HG02678 (cell line): ENCODE measurements around the gene PDCL2.
"Not testable (repeated sequence)": the region's sequence is repeated elsewhere in the genome, so short reads cannot be mapped to it uniquely, and the experiment has no call there.

ENCODE experiments used
- ATAC-seq: cut with Tn5 transposase; IDR thresholded peaks from one replicate; pipeline ENCODE4 v1.9.1; 2021; ENCODE audit warnings: mild to moderate bottlenecking, moderate library complexity; ENCODE audit not compliant: unreplicated experiment

PDCL2 gene

DNA sequence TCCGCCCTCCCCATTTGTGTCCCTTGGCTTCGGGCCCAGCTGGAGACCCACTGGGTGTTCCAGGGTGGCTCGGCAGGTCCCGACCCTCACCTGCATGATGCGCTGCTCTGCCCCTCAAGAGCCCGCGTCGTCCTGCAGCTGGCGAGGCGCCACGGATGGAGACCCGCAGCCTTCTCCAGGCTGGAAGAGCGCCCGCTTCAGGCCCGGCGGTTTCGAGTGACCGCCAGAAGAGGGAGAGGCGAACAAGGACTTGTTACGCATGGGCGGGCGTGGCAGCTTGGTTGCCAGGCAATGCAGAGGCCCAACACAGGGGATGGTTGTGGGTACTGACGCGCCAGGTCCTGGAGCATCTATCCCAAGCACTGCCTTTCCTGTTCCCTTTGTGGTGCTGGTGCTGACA, at the start of gene PDCL2:
TSS of gene PDCL2 (minus strand) at position 232 of the 400 bp plus-strand sequence. CDS start at position 96, 136 bp downstream.
- no peak for ATAC-seq

- no peak for ATAC-seq
Measured at GRCh38 chr4:55637272-55637820, 45.3 kb upstream of the PDCL2 start.

GRCh38 chr4:55636656-55636999, 44.6 kb upstream of the PDCL2 start:
- no peak for ATAC-seq

- ATAC-seq = peak; percentile 82
Measured at GRCh38 chr4:55635741-55636655, 44.0 kb upstream of the PDCL2 start, which contains the start of gene NMU. TSS of gene NMU (minus strand) at chr4:55636298. CDS start at chr4:55636192, 106 bp downstream.

GRCh38 chr4:55635282-55635681, 43.2 kb upstream of the PDCL2 start:
- ATAC-seq = no peak

DNA sequence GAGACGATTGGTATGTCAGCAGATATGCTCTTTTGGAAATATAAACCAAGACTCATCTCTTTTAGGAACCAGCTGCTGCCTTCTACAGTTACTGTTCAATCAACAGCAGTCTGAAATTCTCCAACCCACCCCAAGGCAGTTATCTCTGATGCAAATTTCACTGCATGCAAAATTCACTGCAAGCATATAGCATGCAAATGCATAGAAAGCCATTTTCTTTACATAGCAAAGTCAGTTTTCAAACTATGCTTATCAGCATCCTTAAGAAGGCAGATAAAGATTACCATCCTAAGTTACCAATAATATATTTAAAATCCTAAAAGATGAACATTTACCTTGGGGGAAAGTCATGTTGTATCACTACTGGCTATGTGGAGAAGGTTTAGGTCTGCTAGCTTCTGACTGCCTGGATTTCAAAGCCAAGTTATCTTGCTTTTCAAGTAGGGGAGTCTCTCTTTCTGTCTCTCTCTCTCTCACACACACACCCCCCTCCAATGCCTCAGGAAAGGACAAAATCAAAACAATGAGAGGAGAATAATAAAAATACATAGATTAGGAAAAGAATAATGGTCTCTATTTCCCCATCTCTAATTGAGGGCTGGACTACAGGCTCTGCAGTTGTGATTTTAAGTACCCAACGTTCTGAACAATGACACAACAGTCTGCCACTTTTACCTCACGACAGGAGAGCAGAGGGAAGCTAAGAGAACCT, 42.5 kb upstream of the PDCL2 start:
- ATAC-seq = no peak

DNA sequence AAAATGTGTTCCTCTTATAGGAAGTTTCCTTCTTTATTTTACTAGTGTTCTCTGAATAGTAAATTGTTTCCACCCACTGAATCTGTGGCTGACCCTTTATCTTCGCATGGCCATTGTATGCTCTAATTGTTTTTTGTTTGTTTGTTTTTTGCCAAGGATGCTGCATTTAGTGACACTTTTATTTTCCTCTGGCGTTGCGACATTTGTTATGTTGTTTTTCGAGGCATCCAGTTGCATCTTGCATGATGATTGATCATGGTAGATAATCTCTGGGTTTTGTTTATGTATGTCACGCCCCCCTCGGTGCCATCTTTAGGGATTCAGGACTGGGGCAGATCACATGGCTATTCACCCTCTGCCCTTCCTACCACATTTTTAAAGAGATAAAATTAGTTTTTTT, 41.9 kb upstream of the PDCL2 start:
- no peak for ATAC-seq

DNA sequence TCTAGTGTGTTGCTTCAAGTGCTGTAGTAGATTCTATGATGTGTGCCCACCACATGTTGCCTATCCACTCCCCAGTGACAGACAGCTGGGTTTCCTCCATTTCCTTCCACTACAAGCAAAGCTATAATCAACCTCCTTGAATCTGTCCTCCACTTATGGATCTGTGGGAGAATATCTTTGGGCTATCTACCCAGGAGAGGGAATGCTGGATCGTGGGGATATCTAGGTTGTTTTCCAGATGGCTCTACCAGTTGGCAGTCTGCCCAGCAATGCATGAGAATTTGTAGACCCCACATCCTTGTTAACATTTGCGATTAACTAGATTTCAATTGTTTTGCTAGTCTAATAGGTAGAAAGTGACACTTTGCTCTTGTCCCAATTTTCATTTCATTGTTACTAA, 33.8 kb upstream of the PDCL2 start:
- no peak for ATAC-seq

- ATAC-seq = not testable (repeated sequence)
Measured at GRCh38 chr4:55624063-55624462, 32.0 kb upstream of the PDCL2 start.

DNA sequence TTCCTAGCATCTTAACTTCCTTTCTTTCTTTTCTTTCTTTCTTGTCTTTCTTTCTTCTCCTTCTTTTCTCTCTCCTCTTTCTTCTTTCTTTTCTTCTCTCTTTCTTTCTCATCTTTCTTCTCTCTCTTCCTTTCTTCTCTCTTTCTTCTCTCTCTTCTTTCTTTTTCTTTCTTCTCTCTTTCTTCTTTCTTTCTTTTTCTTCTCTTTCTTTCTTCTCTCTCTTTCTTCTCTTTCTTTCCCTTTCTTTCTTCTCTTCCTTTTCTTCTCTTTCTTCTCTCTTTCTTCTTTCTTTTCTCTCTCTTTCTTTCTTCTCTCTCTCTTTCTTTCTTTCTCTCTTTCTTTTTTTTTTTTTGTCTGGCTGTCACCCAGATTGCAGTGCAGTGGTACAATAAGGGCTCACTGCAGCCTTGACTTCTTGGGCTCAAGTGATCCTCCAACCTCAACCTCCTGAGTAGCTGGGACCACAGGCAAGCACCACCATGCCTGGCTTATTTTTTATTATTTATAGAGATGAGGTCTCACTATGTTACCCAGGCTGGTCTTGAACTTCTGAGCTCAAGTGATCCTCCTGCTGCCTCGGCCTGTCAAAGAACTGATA, 26.6 kb upstream of the PDCL2 start:
- no peak for ATAC-seq

DNA sequence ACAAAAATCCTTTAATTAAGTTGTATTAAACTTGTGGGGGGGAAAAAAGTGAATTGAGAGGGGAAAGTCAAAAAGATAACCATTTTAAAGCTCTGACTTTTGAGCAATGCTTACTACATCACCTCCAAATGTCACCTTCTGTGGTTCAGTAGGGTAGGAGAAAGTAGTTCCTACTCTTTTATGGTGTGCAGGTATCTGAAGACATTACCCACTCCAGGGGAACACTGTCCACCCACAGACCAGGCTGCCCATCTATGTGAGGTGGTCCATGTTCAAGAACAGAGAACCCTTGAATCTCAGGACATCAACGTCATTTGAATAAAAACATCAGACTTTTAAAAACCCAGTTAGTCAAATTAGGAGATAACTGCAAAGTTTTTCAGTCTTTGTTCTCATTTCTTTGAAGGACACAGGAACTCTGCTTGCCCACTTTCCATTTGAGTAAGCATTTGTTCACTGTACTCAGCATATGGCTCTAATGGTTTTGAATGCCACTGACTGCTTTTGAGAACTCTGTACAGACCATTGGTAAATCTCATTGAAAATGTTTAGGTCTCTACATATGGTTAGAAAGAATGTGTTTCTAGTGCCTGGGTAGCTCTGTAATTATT, 25.6 kb upstream of the PDCL2 start:
- peak; percentile 93 for ATAC-seq

DNA sequence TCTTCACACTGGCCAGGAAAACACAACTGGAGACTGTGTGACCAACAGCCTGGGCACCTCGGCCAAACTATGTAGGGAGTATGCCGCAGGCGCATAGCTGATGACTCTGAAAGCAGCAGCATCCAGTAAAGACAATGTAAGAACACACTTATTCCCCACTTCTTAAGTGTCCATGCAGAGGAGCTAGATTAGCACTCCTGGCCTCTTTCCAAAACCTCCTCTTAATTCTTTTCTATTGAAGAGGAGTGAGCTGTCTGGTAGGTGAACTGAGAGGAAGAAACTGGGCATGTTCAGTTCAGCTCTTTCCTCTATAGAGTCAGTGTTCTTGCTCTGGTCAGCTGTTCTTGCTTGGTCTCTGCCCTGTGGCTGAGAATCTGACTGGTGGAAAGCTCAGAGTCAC, 23.0 kb upstream of the PDCL2 start:
- ATAC-seq = no peak

DNA sequence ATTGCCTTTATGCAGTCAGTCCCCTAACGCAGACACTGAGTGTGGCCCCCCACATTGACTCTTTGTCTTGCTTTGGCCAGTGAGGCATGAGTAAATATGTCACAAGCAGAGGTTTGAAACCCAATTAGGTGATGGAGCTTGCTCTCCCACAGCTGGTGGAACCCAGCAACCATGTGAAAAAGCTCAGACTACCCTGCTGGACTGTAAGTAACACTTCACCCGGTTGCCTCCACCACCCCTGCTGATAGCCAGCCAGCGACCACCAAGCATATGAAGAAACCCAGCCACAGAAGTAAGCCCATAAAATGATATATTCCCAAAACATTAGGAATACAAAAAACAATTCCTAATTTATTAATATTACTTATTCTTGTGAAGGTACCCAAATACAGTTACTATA, 21.6 kb upstream of the PDCL2 start:
- no peak for ATAC-seq

DNA sequence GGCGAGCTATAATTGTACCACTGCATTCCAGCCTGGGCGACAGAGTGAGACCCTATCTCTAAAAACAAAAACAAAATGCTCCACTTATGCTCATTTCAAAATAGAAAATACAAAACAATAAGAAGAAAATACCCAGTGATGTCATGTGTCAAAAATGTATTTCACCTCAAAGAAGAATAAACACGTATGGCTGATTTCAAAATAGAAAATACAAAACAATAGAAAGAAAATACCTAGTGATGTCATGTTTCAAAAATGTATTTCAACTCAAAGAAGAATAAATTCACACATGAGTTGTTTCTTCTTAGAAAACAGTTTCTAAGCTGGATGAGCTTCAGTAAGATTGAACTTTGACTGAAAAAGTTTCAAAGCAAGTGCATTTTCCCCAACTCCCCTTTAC, 20.3 kb upstream of the PDCL2 start:
- no peak for ATAC-seq

DNA sequence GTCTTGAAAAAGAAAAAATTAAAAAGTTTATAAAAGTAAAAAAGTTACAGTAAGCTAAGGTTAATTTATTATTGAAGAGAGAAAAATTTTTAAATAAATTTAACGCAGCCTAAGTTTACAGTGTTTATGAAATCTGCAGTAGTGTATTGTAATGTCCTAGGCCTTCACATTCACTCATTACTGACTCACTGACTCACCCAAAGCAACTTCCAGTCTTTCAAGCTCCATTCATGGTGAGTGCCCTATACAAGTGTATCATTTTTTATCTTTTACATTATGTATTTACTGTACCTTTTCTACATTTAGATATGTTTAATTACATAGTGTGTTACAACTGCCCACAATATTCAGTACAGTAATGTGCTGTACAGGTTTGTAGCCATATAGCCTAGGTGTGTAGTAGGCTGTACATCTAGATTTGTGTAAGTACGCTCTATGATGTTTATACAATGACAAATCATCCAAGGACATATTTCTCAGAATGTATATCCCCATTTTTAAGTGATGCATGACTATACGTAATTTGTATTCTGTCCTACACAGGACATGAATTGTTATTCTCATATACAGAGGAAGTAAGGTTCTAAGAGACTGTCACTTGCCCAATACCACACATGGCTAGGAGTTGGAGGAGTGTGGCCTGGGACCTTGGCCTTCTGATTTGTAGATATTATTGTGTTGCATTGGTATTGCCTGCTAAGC, 19.5 kb upstream of the PDCL2 start:
- no peak for ATAC-seq

DNA sequence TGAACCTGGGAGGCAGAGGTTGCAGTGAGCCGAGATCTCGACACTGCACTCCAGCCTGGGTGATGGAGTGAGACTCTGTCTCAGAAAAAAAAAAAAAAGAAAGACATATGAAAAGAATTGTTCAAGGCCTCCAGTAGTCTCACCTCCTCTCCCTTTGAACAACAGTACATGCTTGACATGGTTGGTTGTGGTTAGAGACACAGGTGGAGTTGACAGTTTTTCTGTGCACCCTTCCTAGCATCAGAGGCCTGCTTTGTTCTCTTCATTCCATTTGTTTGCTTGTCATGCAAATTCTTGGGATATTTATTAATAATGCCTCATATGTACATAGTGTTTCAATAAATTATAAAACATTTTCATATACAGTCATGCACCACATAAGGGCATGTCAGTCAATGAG, 18.3 kb upstream of the PDCL2 start:
- ATAC-seq = no peak

DNA sequence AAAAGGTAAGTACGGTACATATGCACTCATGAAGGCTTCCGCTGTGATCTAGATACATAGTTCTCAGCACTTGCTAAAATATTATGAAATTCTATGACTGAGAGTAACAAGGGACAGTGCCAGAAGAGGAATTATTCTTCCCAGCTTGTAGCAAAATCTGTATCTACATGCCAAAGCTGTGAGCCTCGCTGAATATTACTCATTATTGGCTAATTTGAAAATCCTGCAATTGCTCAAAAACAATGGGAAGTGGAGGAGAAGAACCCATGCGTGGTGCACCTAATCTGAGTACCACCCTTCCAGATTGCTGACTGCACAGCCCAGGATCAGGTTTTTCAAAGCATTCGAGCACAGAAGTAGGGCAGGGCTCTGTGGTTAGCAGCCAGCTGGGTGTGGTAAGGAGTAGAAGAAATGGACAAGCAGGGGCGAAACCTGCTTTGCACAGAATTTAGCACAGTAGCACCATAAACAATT, 17.4 kb upstream of the PDCL2 start:
- ATAC-seq = no peak

DNA sequence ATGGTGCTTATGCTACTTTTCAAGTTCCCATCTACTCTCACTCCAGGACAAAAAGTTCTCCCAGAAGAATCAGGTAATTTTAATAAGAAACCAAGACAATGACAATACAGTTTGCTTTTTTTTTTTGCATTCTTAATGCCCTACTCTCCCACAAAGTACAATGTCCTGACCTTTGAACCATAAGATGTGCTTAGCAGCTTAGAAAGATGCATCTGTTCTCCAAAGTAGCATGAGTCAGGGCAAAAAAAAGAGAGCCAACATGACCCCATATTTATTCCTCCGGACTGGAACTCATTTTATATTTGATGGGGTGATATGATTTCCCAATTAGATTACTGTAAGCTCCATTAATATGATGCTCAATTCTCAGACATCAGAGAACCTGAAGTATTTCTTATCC, 16.5 kb upstream of the PDCL2 start:
- no peak for ATAC-seq

DNA sequence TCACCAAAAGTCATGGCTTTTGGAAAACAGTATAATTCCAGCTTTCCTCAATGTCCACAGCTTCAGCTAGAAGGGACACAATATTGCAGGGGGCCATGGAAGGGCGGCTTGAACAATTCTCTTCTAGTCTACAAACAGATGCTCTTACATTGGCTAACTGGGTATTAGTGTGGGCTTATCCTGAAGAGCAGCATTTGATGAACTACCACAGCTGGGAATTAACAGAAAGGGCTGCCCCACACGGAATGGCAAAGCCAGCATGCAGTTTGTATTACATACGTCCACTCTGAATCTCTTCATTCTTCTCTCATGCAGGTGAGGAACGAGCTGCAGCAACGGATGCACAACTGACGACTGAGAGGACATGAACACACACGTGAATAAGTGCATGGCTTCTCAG, 13.0 kb upstream of the PDCL2 start:
- ATAC-seq = no peak

- ATAC-seq = no peak
Measured at GRCh38 chr4:55600640-55601039, 8.6 kb upstream of the PDCL2 start.
